ENCODE results near the gene PLPP1. TPM values are rescaled to one million over a fixed set of nuclear protein-coding genes. Genes with fewer than 3 reads are reported as not detected.

PLPP1 gene
- total RNA-seq, 1 donor from 2014 or later, result 7.9 TPM

DNA sequence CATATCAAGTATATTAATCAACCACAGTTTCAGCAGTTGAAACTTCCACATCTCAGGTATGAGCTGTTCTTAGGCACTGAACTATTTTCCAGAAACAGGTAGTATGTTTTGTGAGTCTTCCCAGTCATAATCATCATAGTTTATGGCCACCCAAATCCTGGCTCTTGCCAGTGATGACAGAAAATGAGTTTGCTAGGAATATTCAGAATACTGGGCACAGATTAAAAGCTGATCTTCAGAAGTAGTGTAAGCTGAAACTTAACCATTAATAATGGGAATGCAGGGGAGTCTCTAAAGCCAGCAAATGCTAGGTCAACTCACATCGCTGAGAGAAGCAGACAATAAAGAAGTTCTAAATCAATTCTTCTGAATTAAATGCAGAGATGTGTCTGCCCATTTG is 64.5 kb downstream of the PLPP1 start:
- Mint-ChIP-seq H3K27me3 (no peaks in the 10 kb centered on the region), H3K9me3 (ENCODE audit: low read depth) (no peaks in the 10 kb centered on the region), H3K4me1 (ENCODE audit: low read depth) (peaks cover 21% of the 10 kb centered on the region), H3K4me3 (ENCODE audit: low read depth) (no peak overlapping the region), H3K36me3 (ENCODE audit: insufficient read depth) (peaks cover 5% of the 10 kb centered on the region), H3K27ac (no peak overlapping the region)
- no peak for DNase-seq (ENCODE audit: low spot score, unreplicated experiment)
- no peak for TF ChIP-seq CTCF (IDR thresholded peaks at IDR 0.05; ENCODE audit: unreplicated experiment)

GRCh38 chr5:55469839-55470238 is 64.9 kb downstream of the PLPP1 start:
- Mint-ChIP-seq H3K27ac (no peak overlapping the region), H3K36me3 (ENCODE audit: insufficient read depth) (peaks cover 5% of the 10 kb centered on the region), H3K27me3 (no peaks in the 10 kb centered on the region), H3K9me3 (ENCODE audit: low read depth) (no peaks in the 10 kb centered on the region), H3K4me1 (ENCODE audit: low read depth) (peaks cover 18% of the 10 kb centered on the region), H3K4me3 (ENCODE audit: low read depth) (no peak overlapping the region)
- TF ChIP-seq CTCF (IDR thresholded peaks at IDR 0.05; ENCODE audit: unreplicated experiment), result no peak
- DNase-seq (ENCODE audit: low spot score, unreplicated experiment), result no peak

DNA sequence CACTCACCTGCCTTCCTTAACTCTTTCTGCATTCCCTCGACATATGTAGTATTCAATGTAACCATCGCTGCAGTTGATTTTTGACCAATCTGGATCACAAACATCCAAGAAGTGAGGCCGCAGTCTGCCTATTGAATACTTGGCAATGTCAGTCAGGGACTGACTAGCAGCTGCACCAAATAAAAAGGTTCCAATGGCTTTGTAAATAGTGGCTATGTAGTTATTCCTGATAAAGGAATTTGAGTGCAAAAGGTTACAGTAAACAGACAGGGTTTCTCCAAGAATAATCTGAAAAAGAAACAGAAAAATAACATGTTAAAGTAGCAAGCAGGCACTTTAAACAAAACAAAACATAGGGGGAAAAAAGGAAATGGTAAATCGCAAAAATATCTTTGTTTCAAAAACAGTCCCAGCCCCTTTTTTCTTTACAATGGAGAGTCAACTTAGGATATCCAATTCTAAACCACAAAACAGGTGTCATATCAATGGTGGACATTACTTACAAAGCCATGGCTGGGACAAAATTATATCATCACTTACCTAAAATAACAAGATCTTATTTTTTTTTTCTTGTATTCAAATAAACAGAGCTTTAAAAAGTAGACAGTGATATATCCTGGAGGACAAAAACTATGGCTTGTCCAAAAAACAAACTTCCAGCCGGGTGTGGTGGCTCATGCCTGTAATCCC is 66.8 kb downstream of the PLPP1 start:
- Mint-ChIP-seq H3K36me3 (ENCODE audit: insufficient read depth) (peaks cover 7% of the 10 kb centered on the region), H3K27me3 (no peaks in the 10 kb centered on the region), H3K9me3 (ENCODE audit: low read depth) (no peaks in the 10 kb centered on the region), H3K4me3 (ENCODE audit: low read depth) (no peak overlapping the region), H3K27ac (peak overlapping the region; percentile 83), H3K4me1 (ENCODE audit: low read depth) (peaks cover 18% of the 10 kb centered on the region)
- DNase-seq (ENCODE audit: low spot score, unreplicated experiment), result no peak
- TF ChIP-seq CTCF (IDR thresholded peaks at IDR 0.05; ENCODE audit: unreplicated experiment), result no peak

DNA sequence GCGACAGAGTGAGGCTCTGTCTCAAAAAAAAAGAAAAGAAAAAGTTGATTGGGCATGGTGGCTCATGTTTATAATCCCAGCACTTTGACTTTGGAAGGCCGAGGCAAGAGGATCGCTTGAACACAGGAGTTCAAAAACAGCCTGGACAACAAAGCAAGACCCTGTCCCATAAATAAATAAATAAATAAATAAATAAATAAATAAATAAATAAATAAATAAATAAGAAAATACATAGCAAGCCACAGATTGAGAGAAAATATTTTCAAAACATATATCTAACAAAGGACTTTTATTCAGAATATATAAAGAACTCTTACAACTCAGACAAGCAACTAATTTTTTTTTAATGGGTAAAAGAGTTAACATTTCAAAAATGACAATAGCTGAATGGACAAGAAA is 71.2 kb downstream of the PLPP1 start:
- no peaks in the 10 kb centered on the region for H3K27me3 Mint-ChIP-seq
- no peak for TF ChIP-seq CTCF (IDR thresholded peaks at IDR 0.05; ENCODE audit: unreplicated experiment)
- no peaks in the 10 kb centered on the region for H3K9me3 Mint-ChIP-seq (ENCODE audit: low read depth)
- H3K27ac Mint-ChIP-seq, result no peak overlapping the region
- no peak overlapping the region for H3K4me3 Mint-ChIP-seq (ENCODE audit: low read depth)
- peaks cover 9% of the 10 kb centered on the region for H3K4me1 Mint-ChIP-seq (ENCODE audit: low read depth)
- H3K36me3 Mint-ChIP-seq (ENCODE audit: insufficient read depth), result peaks cover 7% of the 10 kb centered on the region
- no peak for DNase-seq (ENCODE audit: low spot score, unreplicated experiment)

GRCh38 chr5:55459572-55459971 is 75.2 kb downstream of the PLPP1 start:
- H3K36me3 Mint-ChIP-seq (ENCODE audit: insufficient read depth), result peaks cover 2% of the 10 kb centered on the region
- TF ChIP-seq CTCF (IDR thresholded peaks at IDR 0.05; ENCODE audit: unreplicated experiment), result no peak
- no peak for DNase-seq (ENCODE audit: low spot score, unreplicated experiment)
- no peak overlapping the region for H3K4me3 Mint-ChIP-seq (ENCODE audit: low read depth)
- no peaks in the 10 kb centered on the region for H3K9me3 Mint-ChIP-seq (ENCODE audit: low read depth)
- H3K27ac Mint-ChIP-seq, result no peak overlapping the region
- no peaks in the 10 kb centered on the region for H3K4me1 Mint-ChIP-seq (ENCODE audit: low read depth)
- no peaks in the 10 kb centered on the region for H3K27me3 Mint-ChIP-seq
